K562 (cell line): ENCODE measurements around the gene LONRF2. TPM values are rescaled to one million over a fixed set of nuclear protein-coding genes. Genes with fewer than 3 reads are reported as not detected.

Experiments
- ARID1B ChIP-seq: fragments of 450-650 bp; IDR thresholded peaks from 2 replicates; pipeline ENCODE4 v1.6.1; 2016; ENCODE audit warnings: antibody characterized with exemption, mild to moderate bottlenecking, inconsistent platforms
- BCLAF1 ChIP-seq, 2 experiments: fragments of 450-650 bp in 1 of 2; IDR thresholded peaks; 2 replicates each; pipeline ENCODE4 v1.6.1; 2011 to 2017; ENCODE audit warnings: low read depth in 2 of 2, antibody characterized with exemption in 1 of 2, borderline replicate concordance in 1 of 2, low read length in 1 of 2, mild to moderate bottlenecking in 1 of 2, mixed read lengths in 1 of 2; ENCODE audit not compliant: control insufficient read depth in 1 of 2
- C11orf30 ChIP-seq: fragments of 450-650 bp; IDR thresholded peaks from 2 replicates; pipeline ENCODE4 v1.6.1; 2016; ENCODE audit warnings: low read depth, mild to moderate bottlenecking
- DPF2 ChIP-seq: fragments of 450-650 bp; IDR thresholded peaks from 2 replicates; pipeline ENCODE4 v1.6.1; 2016
- ESRRB ChIP-seq: fragments of 250-450 bp; sonication (Bioruptor Pico); IDR thresholded peaks from 2 replicates; pipeline ENCODE4 v1.5.0; 2020; ENCODE audit warnings: mild to moderate bottlenecking, moderate library complexity, borderline replicate concordance
- FOXP1 ChIP-seq: sonication (generic); formaldehyde crosslinking; IDR thresholded peaks from 2 replicates; pipeline ENCODE4 v1.8.0; 2022; ENCODE audit warnings: mild to moderate bottlenecking, missing genetic modification reagents
- FUS ChIP-seq: fragments of 200-400 bp; formaldehyde crosslinking; optimal IDR thresholded peaks from 2 replicates; pipeline ENCODE3; 2017; ENCODE audit warnings: low read depth, low read length
- HCFC1 ChIP-seq: IDR thresholded peaks from 2 replicates; pipeline ENCODE4 v1.6.1; 2012; ENCODE audit warnings: low read depth, low read length, improper control_type of control experiment
- HMG20A ChIP-seq: fragments of 450-650 bp; formaldehyde crosslinking; conservative IDR thresholded peaks from 2 replicates; pipeline ENCODE4 v1.4.0; 2020; ENCODE audit warnings: mild to moderate bottlenecking, mixed read lengths
- JUND ChIP-seq, 2 experiments: IDR thresholded peaks; 2 replicates in 1 of 2; 3 replicates in 1 of 2; pipeline ENCODE4 v1.6.1; 2011; ENCODE audit warnings: borderline replicate concordance in 2 of 2, low read depth in 2 of 2, low read length in 2 of 2, improper control_type of control experiment in 1 of 2, missing biosample characterization in 1 of 2, missing genetic modification characterization in 1 of 2, missing genetic modification reagents in 1 of 2
- KDM5B ChIP-seq: fragments of 200-600 bp; sonication (generic); IDR thresholded peaks from 2 replicates; pipeline ENCODE4 v1.6.1; 2012; ENCODE audit warnings: low read depth, mild to moderate bottlenecking, moderate library complexity, low read length, control low read depth, inconsistent platforms; ENCODE audit not compliant: insufficient replicate concordance
- MAFF ChIP-seq: IDR thresholded peaks from 2 replicates; pipeline ENCODE4 v1.6.1; 2012; ENCODE audit warnings: low read length, improper control_type of control experiment
- MEIS2 ChIP-seq: fragments of 450-650 bp; IDR thresholded peaks from 2 replicates; pipeline ENCODE4 v1.6.1; 2014; ENCODE audit warnings: mild to moderate bottlenecking; ENCODE audit not compliant: partially characterized antibody
- NKRF ChIP-seq: fragments of 450-650 bp; IDR thresholded peaks from 2 replicates; pipeline ENCODE4 v1.6.1; 2016; ENCODE audit warnings: borderline replicate concordance
- PHB2 ChIP-seq: fragments of 450-650 bp; IDR thresholded peaks from 2 replicates; pipeline ENCODE4 v1.6.1; 2017; ENCODE audit warnings: low read depth
- PTBP1 ChIP-seq: fragments of 200-400 bp; formaldehyde crosslinking; IDR thresholded peaks from 2 replicates; pipeline ENCODE4 v1.6.1; 2017; ENCODE audit warnings: low read depth, low read length
- SMARCA4 ChIP-seq: fragments of 450-650 bp; IDR thresholded peaks from 2 replicates; pipeline ENCODE4 v1.6.1; 2016
- TEAD1 ChIP-seq, 2 experiments: fragments of 450-650 bp in 1 of 2; sonication (generic) in 1 of 2; formaldehyde crosslinking; IDR thresholded peaks; 2 replicates each; pipeline versions ENCODE4 v1.4.0 to v1.8.0; 2020 to 2022; ENCODE audit warnings: mild to moderate bottlenecking in 2 of 2, missing genetic modification reagents in 1 of 2
- TSC22D4 ChIP-seq: fragments of 450-650 bp; IDR thresholded peaks from 2 replicates; pipeline ENCODE4 v1.6.1; 2016; ENCODE audit warnings: missing genetic modification characterization, missing biosample characterization, control low read depth
- ZKSCAN3 ChIP-seq: fragments of 250-450 bp; sonication (Bioruptor Pico); IDR thresholded peaks from 2 replicates; pipeline ENCODE4 v1.4.0; 2020
- ZNF175 ChIP-seq: fragments of 200-800 bp; sonication (Bioruptor generic); IDR thresholded peaks from 2 replicates; pipeline ENCODE4 v1.6.1; 2016; ENCODE audit warnings: low read depth, mild to moderate bottlenecking, missing genetic modification characterization, missing compliant biosample characterization
- ZNF354B ChIP-seq: fragments of 250-450 bp; sonication (Bioruptor Pico); IDR thresholded peaks from 2 replicates; pipeline ENCODE4 v1.4.0; 2020
- ZNF507 ChIP-seq: conservative IDR thresholded peaks from 2 replicates; pipeline ENCODE4 v1.6.1; 2017; ENCODE audit warnings: missing genetic modification characterization, missing compliant biosample characterization
- polyA plus RNA-seq, 8 experiments: library from polyadenylated mRNA; depleted of rRNA in 4 of 8; stranded (reverse) in 5 of 8; unstranded in 3 of 8; fragments of >200 nt; fragmentation: Nextera tagmentation in 2 of 8; fragmentation: Illumina TruSeq in 1 of 8; extraction: Ambion mirVana in 2 of 8; extraction: Trizol in 1 of 8; gene quantifications; 2 replicates each; pipeline versions ENCODE4 v1.2.1 to v1.2.3, GENCODE V29; 2011 to 2014; ENCODE audit warnings: inconsistent platforms in 1 of 8, missing spikeins in 1 of 8
- total RNA-seq, 7 experiments: library from RNA; depleted of rRNA in 6 of 7; stranded (reverse); fragments of >200 nt in 6 of 7; fragmentation: Illumina TruSeq in 2 of 7; extraction: Trizol in 2 of 7; gene quantifications; 2 replicates each; pipeline versions ENCODE4 v1.2.1 to v1.2.3, GENCODE V29; 2011 to 2021; ENCODE audit warnings: low replicate concordance in 1 of 7
- TF ChIP-seq, protein P1 (sequence below), 2 experiments: fragments of 450-650 bp in 1 of 2; sonication (generic) in 1 of 2; formaldehyde crosslinking in 1 of 2; IDR thresholded peaks in 1 of 2; conservative IDR thresholded peaks in 1 of 2; 2 replicates each; pipeline versions ENCODE4 v1.6.1 to v1.8.1; 2016 to 2023; ENCODE audit warnings: mild to moderate bottlenecking in 2 of 2, moderate library complexity in 2 of 2, inconsistent platforms in 1 of 2, missing genetic modification reagents in 1 of 2

Gene LONRF2
- total and polyA plus RNA-seq, 9 of the 15 experiments (the other 6 are each of a cell fraction or from before 2014, with no cell fraction given) = 0.35 to 5.0 (median 2.7) TPM

- TF ChIP-seq FOXP1 (CRISPR knock-in tag) (no peak), ZNF507 (tag) (no peak), HMG20A (no peak), DPF2 (peak; percentile 28; the same call in 1 of the 2 replicates), MAFF (no peak), HCFC1 (no peak), ZNF175 (CRISPR knock-in tag) (peak; percentile 23; the same call in 1 of the 2 replicates), TSC22D4 (tag) (no peak), PHB2 (no peak), MEIS2 (peak; percentile 60), ZNF354B (CRISPR knock-in tag) (no peak), PTBP1 (no peak), ARID1B (peak; percentile 19; the same call in 1 of the 2 replicates), TEAD1 (CRISPR knock-in tag; IDR thresholded peaks at IDR 0.05) (no peak), C11orf30 (no peak), BCLAF1 (IDR thresholded peaks at IDR 0.05; ENCODE audit: borderline replicate concordance in 1 of 2, control insufficient read depth in 1 of 2, low read depth in 2 of 2, low read length in 1 of 2) (no peak), ESRRB (CRISPR knock-in tag) (no peak), NKRF (no peak), ZKSCAN3 (no peak), FUS (no peak), JUND (IDR thresholded peaks at IDR 0.05; ENCODE audit: borderline replicate concordance, low read depth, low read length) (peak; percentile 65; the same call in 1 of the 2 replicates), JUND (tag; IDR thresholded peaks at IDR 0.05; ENCODE audit: borderline replicate concordance, low read depth, low read length) (peak; percentile 69), SMARCA4 (peak; percentile 39; the same call in 1 of the 2 replicates), KDM5B (no peak)
- TF ChIP-seq, protein P1, sequence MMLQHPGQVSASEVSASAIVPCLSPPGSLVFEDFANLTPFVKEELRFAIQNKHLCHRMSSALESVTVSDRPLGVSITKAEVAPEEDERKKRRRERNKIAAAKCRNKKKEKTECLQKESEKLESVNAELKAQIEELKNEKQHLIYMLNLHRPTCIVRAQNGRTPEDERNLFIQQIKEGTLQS (IDR thresholded peaks at IDR 0.05) = peak; percentile 78
- TF ChIP-seq, protein P1 (CRISPR knock-in tag; conservative IDR thresholded peaks at IDR 0.05) = no peak
Observed at GRCh38 chr2:100285691-100286090, 36.6 kb downstream of the LONRF2 start (continued).
